VCaP (cell line): ENCODE measurements around the gene NXNL2.

Experiments
- H3K27ac ChIP-seq: fragments of 450-650 bp; 2 replicates; pipeline ENCODE4 v1.5.1; 2017
- CTCF ChIP-seq: fragments of 450-650 bp; conservative IDR thresholded peaks from 2 replicates; pipeline ENCODE4 v1.5.1; 2017; ENCODE audit warnings: mild to moderate bottlenecking, moderate library complexity

NXNL2 gene

DNA sequence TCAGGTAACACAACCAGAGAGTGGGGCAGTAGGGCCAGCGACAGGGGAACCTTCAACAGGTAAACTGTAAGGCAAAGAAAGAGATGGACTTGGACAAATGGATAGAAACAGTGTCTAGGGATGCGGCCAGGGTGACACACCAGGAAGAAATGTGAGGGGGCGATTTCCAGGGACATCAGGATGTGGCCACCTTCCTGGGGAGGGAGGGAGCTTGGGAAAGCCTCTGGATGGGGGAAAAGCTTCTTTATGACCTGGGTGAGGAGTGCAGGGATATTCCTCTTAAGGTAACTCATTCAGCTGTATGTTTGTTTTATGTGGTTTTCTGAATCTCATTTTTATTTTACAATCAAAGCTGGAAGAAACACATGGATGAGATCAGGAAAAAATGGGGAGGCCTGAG lies 11.9 kb upstream of the NXNL2 start:
- H3K27ac ChIP-seq, result no peak overlapping the region
- no peak for TF ChIP-seq CTCF

DNA sequence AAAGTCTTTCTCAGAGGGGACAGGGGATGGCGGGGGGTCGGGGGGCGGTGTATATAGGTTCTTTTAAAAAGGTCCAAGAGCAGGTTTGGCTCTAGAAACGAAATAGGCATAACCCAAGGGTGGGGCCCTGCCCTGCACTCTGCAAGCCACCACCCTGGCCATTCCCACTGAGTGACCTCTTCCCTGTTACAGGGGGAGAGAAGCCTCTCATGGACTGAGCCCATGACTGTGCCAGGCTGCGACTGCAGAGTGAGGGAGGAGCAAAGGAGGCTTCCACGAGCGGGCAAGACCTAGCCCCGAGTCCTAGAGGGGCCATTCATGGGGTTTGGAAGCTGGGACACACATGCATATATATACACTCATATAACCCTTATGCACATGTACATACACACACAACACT lies 10.1 kb upstream of the NXNL2 start:
- H3K27ac ChIP-seq, result no peak overlapping the region
- TF ChIP-seq CTCF, result no peak

DNA sequence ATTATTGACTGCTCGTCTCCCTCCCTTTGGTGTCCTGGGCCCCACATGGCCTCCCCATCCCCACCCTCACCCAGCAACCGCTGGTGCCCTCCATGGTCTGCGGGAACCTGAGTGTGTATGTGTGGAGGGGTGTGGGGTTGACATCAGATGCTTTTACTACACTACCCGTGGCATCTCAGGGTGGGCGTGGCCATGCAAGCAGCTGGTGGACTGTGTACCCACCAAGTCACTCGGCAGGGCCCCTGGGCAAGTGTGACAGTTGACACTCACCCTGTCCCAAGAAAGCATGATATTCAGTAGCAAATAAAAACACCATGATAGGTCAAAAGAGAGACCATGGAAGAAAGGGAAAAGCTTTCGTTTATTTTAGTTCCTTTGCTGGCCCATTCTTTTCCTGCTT lies 7.4 kb upstream of the NXNL2 start:
- TF ChIP-seq CTCF, result no peak
- no peak overlapping the region for H3K27ac ChIP-seq

DNA sequence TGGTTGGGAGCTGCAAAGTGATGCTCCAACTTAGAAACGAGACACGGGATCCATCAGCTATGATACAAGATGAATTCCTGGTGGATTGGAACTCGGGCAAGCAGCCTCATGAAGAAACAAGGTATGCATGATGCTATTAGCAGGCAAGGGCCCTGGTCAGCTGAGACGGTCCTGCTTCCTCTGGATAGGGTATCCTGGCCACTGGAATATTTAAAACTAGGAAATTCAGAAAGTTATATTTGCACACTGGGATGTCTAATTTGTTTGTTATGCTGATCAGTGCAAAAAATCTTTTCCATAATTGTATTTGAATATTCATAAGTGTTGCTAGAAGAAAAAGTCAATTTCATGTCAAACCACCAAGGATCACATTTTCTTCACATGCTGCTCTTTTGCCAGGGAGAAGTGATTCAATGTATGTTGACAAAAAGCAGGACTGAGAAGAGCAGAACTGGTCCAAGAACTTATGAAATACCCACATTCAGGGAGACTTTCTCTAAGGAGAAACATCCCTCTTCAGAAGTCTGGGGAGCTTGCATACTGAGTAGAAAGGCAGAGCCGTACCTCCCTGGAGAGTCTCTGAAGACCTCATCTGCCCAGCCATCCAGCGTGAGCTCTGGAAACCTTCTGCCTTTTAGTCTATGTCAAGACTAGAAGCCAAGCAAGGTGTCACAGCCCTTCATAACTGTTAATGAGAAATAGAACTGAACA lies 6.7 kb upstream of the NXNL2 start:
- no peak overlapping the region for H3K27ac ChIP-seq
- TF ChIP-seq CTCF, result no peak

- no peak overlapping the region for H3K27ac ChIP-seq
- no peak for TF ChIP-seq CTCF
Observed at GRCh38 chr9:88529496-88529895, 5.5 kb upstream of the NXNL2 start.

DNA sequence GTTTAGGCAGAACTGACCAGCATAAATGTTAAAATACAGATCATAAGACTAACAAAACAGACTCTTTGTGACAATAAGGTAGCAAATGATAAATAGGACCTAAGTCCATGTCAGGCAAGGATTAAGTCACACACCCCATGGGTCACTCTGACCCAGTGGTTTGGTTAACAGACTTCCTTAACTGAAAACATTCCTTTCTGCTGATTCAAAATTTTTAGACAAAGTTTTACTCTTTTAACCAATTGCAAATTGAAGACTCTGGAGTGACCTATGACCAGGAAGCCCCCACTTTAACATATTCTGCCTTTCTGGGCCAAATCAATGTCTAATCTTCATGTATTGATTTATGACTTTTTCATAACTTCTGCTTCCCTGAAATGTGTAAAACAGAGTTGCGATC lies 4.9 kb upstream of the NXNL2 start:
- no peak overlapping the region for H3K27ac ChIP-seq

More for the DNA sequence above, 4.9 kb upstream of the NXNL2 start:
- no peak for TF ChIP-seq CTCF
